ENCODE results near the gene UTF1. TPM values are rescaled to one million over a fixed set of nuclear protein-coding genes. Genes with fewer than 3 reads are reported as not detected.

UTF1 gene
- total RNA-seq, 2 experiments from 2014 or later = not detected

GRCh38 chr10:133187906-133188681 lies 41.9 kb upstream of the UTF1 start:
- H3K4me2 ChIP-seq (ENCODE audit: low read length) = no peak overlapping the region
- H3K36me3 ChIP-seq (ENCODE audit: insufficient read depth, low read length) = no peaks in the 10 kb centered on the region
- H3K9me3 ChIP-seq (ENCODE audit: low read length) = no peaks in the 10 kb centered on the region
- no peaks in the 10 kb centered on the region for H4K20me1 ChIP-seq (ENCODE audit: insufficient read depth, low read length)
- BruUV-seq (replicated peaks) = no TSS peak
- DNase-seq (ENCODE audit: low spot score) = no peak
- no peaks in the 10 kb centered on the region for H3K9me2 ChIP-seq (ENCODE audit: insufficient read depth, low read length)
- no peak overlapping the region for H3K4me3 ChIP-seq (ENCODE audit: low read depth, low read length, poor library complexity, severe bottlenecking)
- ChIA-PET POLR2A (no interaction called here), CTCF (ENCODE audit: unreplicated experiment) (interaction anchor here (0.6 kb wide), 1 partner anchor 530 kb away, joined by 6 read pairs; no protein-coding TSS in a partner anchor)
- no peak overlapping the region for H3K27ac ChIP-seq (ENCODE audit: low read depth, low read length, poor library complexity, severe bottlenecking)
- TF ChIP-seq CTCF (conservative IDR thresholded peaks at IDR 0.05; ENCODE audit: low read length) (no peak), EZH2phosphoT487 (IDR thresholded peaks at IDR 0.05; ENCODE audit: borderline replicate concordance, low read depth, low read length) (no peak)
- no peaks in the 10 kb centered on the region for H3K4me1 ChIP-seq (ENCODE audit: insufficient read depth, low read length, poor library complexity, severe bottlenecking)
- intact Hi-C loops (cut with micrococcal nuclease; ENCODE audit: unreplicated experiment) = no loop called here
- no peaks in the 10 kb centered on the region for H3K79me2 ChIP-seq (ENCODE audit: insufficient read depth, low read depth, low read length)
- no peak overlapping the region for H2AFZ ChIP-seq (ENCODE audit: low read length)

GRCh38 chr10:133189256-133189655 lies 40.8 kb upstream of the UTF1 start:
- BruUV-seq (replicated peaks) = no TSS peak
- Histone ChIP-seq H2AFZ (ENCODE audit: low read length) (no peak overlapping the region), H3K9me2 (ENCODE audit: insufficient read depth, low read length) (no peaks in the 10 kb centered on the region), H3K36me3 (ENCODE audit: insufficient read depth, low read length) (no peaks in the 10 kb centered on the region), H3K79me2 (ENCODE audit: insufficient read depth, low read depth, low read length) (no peaks in the 10 kb centered on the region), H3K4me1 (ENCODE audit: insufficient read depth, low read length, poor library complexity, severe bottlenecking) (no peaks in the 10 kb centered on the region), H3K9me3 (ENCODE audit: low read length) (no peaks in the 10 kb centered on the region), H3K4me2 (ENCODE audit: low read length) (no peak overlapping the region), H3K27ac (ENCODE audit: low read depth, low read length, poor library complexity, severe bottlenecking) (no peak overlapping the region), H3K4me3 (ENCODE audit: low read depth, low read length, poor library complexity, severe bottlenecking) (no peak overlapping the region), H4K20me1 (ENCODE audit: insufficient read depth, low read length) (no peaks in the 10 kb centered on the region)
- intact Hi-C loops (cut with micrococcal nuclease; ENCODE audit: unreplicated experiment) = no loop called here
- no peak for DNase-seq (ENCODE audit: low spot score)
- TF ChIP-seq EZH2phosphoT487 (IDR thresholded peaks at IDR 0.05; ENCODE audit: borderline replicate concordance, low read depth, low read length) (no peak), CTCF (conservative IDR thresholded peaks at IDR 0.05; ENCODE audit: low read length) (no peak)
- ChIA-PET CTCF (ENCODE audit: unreplicated experiment) (no interaction called here), POLR2A (no interaction called here)

- H3K9me2 ChIP-seq (ENCODE audit: insufficient read depth, low read length) = no peaks in the 10 kb centered on the region
- no peaks in the 10 kb centered on the region for H4K20me1 ChIP-seq (ENCODE audit: insufficient read depth, low read length)
- no peak overlapping the region for H3K4me3 ChIP-seq (ENCODE audit: low read depth, low read length, poor library complexity, severe bottlenecking)
- intact Hi-C loops (cut with micrococcal nuclease; ENCODE audit: unreplicated experiment) = no loop called here
- no peak overlapping the region for H3K4me2 ChIP-seq (ENCODE audit: low read length)
- H2AFZ ChIP-seq (ENCODE audit: low read length) = no peak overlapping the region
- H3K27ac ChIP-seq (ENCODE audit: low read depth, low read length, poor library complexity, severe bottlenecking) = no peak overlapping the region
- no TSS peak for BruUV-seq (replicated peaks)
- POLR2A ChIA-PET = no interaction called here
- DNase-seq (ENCODE audit: low spot score) = no peak
- H3K9me3 ChIP-seq (ENCODE audit: low read length) = no peaks in the 10 kb centered on the region
- H3K36me3 ChIP-seq (ENCODE audit: insufficient read depth, low read length) = no peaks in the 10 kb centered on the region
- no peaks in the 10 kb centered on the region for H3K79me2 ChIP-seq (ENCODE audit: insufficient read depth, low read depth, low read length)
- no peak for TF ChIP-seq EZH2phosphoT487 (IDR thresholded peaks at IDR 0.05; ENCODE audit: borderline replicate concordance, low read depth, low read length)
- no peak for TF ChIP-seq CTCF (conservative IDR thresholded peaks at IDR 0.05; ENCODE audit: low read length)
- no peaks in the 10 kb centered on the region for H3K4me1 ChIP-seq (ENCODE audit: insufficient read depth, low read length, poor library complexity, severe bottlenecking)
- CTCF ChIA-PET (ENCODE audit: unreplicated experiment) = no interaction called here
Measured at GRCh38 chr10:133189726-133190125, 40.3 kb upstream of the UTF1 start.

Data from OCI-LY7 (cell line).